HUES48 (cell line): ENCODE results near the gene PRPF8.
"Not testable (repeated sequence)": the region's sequence is repeated elsewhere in the genome, so short reads cannot be mapped to it uniquely, and the experiment has no call there.

ENCODE experiments used
- H3K27ac ChIP-seq: one replicate; pipeline ENCODE4 v1.7.0; 2013; ENCODE audit warnings: low read depth, low read length, inconsistent platforms
- H3K27me3 ChIP-seq: 2 replicates; pipeline ENCODE4 v1.6.1; 2013; ENCODE audit warnings: mild to moderate bottlenecking, low read length; ENCODE audit not compliant: control insufficient read depth, insufficient read depth
- H3K36me3 ChIP-seq: 2 replicates; pipeline ENCODE4 v1.6.1; 2013; ENCODE audit warnings: low read length; ENCODE audit not compliant: control insufficient read depth, insufficient read depth
- H3K4me1 ChIP-seq: 2 replicates; pipeline ENCODE4 v1.6.1; 2013; ENCODE audit warnings: mild to moderate bottlenecking, low read length; ENCODE audit not compliant: control insufficient read depth, insufficient read depth
- H3K4me3 ChIP-seq: 2 replicates; pipeline ENCODE4 v1.5.1; 2013; ENCODE audit warnings: mild to moderate bottlenecking, low read depth, low read length
- H3K9ac ChIP-seq: 2 replicates; pipeline ENCODE4 v1.6.1; 2013; ENCODE audit warnings: mild to moderate bottlenecking, low read depth, low read length, moderate library complexity
- H3K9me3 ChIP-seq: 2 replicates; pipeline ENCODE4 v1.6.1; 2013; ENCODE audit warnings: low read length; ENCODE audit not compliant: control insufficient read depth, insufficient read depth

PRPF8 gene

DNA sequence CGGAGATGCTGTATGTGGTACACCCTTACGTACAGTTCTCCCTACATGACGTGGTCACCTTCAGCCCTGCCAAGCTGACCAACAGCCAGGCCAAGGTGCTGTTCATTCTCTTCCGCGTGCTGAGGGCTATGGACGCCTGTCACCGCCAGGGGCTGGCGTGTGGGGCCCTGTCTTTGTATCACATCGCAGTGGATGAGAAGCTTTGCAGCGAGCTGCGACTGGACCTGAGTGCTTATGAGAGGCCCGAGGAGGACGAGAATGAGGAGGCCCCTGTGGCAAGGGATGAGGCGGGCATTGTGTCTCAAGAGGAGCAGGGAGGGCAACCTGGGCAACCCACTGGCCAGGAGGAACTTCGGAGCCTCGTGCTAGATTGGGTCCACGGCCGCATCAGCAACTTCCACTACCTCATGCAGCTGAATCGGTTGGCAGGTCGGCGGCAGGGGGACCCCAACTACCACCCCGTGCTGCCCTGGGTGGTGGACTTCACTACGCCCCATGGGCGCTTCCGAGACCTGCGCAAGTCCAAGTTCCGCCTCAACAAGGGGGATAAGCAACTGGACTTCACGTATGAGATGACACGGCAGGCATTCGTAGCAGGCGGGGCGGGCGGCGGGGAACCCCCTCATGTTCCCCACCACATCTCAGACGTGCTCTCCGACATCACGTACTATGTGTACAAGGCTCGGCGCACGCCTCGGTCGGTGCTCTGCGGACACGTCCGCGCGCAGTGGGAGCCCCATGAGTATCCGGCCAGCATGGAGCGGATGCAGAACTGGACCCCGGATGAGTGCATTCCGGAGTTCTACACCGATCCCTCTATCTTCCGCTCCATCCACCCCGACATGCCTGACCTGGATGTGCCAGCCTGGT lies 41.2 kb upstream of the PRPF8 start:
- Histone ChIP-seq H3K4me3 (peak overlapping the region; percentile 60; the same call in 1 of the 2 replicates), H3K36me3 (no peaks in the 10 kb centered on the region), H3K4me1 (0 out of 2 replicates have a peak, but pooled peaks cover 3% of the 10 kb centered on the region), H3K27ac (no peak overlapping the region), H3K27me3 (no peaks in the 10 kb centered on the region), H3K9ac (no peak overlapping the region), H3K9me3 (no peaks in the 10 kb centered on the region)

DNA sequence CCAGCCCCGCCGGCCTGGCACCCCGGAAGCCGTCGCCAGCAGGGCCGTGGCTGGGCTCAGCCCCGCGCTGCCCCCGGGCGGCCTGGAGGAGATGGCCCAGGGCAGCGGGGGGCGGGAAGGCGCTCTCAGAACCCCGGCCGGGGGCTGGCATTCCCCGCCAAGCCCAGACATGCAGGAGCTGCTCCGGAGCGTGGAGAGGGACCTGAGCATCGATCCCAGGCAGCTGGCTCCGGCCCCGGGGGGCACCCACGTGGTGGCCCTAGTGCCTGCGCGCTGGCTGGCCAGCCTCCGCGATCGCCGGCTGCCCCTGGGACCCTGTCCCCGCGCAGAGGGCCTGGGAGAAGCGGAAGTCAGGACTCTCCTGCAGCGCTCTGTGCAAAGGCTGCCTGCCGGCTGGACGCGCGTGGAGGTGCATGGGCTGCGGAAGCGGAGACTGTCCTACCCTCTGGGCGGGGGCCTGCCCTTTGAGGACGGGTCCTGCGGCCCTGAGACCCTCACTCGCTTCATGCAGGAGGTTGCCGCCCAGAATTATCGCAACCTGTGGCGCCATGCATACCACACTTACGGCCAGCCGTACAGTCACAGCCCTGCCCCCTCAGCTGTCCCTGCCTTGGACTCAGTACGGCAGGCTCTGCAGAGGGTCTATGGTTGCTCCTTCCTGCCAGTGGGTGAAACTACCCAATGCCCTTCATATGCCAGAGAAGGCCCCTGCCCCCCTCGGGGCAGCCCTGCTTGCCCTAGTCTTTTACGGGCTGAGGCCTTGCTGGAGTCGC lies 40.4 kb upstream of the PRPF8 start:
- H3K27me3 ChIP-seq = no peaks in the 10 kb centered on the region
- no peaks in the 10 kb centered on the region for H3K9me3 ChIP-seq
- no peak overlapping the region for H3K27ac ChIP-seq
- no peaks in the 10 kb centered on the region for H3K36me3 ChIP-seq
- 0 out of 2 replicates have a peak, but pooled peaks cover 3% of the 10 kb centered on the region for H3K4me1 ChIP-seq
- peak overlapping the region; percentile 4; the same call in 1 of the 2 replicates for H3K9ac ChIP-seq
- H3K4me3 ChIP-seq = peak overlapping the region; percentile 60

DNA sequence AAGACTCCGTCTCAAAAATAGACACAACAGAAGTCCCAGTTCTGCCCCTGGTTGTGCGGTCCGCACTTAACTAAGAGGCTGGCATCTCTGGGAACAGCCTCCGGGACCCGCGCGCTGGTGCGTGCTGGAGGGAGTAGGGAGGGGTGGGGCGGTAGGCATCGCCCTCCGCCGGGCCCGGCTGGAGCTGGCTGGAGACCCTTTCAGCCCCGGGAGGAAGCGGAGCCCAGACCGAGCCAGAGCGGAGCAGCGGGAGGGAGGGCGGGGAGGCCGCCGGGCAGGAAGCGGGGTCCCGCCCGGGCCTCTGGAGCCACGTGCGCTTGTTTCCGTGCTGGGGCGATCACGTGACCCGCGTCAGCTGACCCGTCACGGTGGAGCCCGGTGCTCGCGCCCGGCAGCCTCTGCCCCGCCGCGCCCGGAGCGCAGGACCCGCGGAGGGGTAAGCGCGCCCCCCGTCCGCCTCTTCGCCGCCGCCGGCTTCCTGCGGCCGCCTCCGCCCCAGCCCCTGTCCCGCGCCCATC lies 39.7 kb upstream of the PRPF8 start, which contains the start of gene WDR81:
WDR81 (plus strand) TSS at position 354 of the 518 bp plus-strand sequence. CDS start 256 bp downstream, outside the sequence.
- no peak within 1 kb of the TSS for H3K27ac ChIP-seq
- peak within 1 kb of the TSS; percentile 60 for H3K4me3 ChIP-seq
- H3K36me3 ChIP-seq = no peaks in the 10 kb centered on the region
- H3K4me1 ChIP-seq = 0 out of 2 replicates have a peak, but pooled peaks cover 3% of the 10 kb centered on the region
- no peaks in the 10 kb centered on the region for H3K27me3 ChIP-seq
- H3K9me3 ChIP-seq = no peaks in the 10 kb centered on the region
- H3K9ac ChIP-seq = peak within 1 kb of the TSS; percentile 4; the same call in 1 of the 2 replicates

- H3K4me1 ChIP-seq, H3K9ac ChIP-seq, H3K27me3 ChIP-seq: not testable (repeated sequence)
These were observed 37.4 kb upstream of the PRPF8 start for GRCh38 chr17:1722022-1722421.

GRCh38 chr17:1720856-1721386 lies 36.3 kb upstream of the PRPF8 start:
- Histone ChIP-seq H3K36me3 (no peaks in the 10 kb centered on the region), H3K4me3 (no peak overlapping the region)

More at GRCh38 chr17:1722022-1722421, 37.4 kb upstream of the PRPF8 start:
- not testable (repeated sequence) for H3K27ac ChIP-seq, H3K36me3 ChIP-seq, H3K4me3 ChIP-seq, H3K9me3 ChIP-seq

GRCh38 chr17:1718362-1719165 lies 33.9 kb upstream of the PRPF8 start:
- Histone ChIP-seq H3K27ac (no peak overlapping the region), H3K9ac (no peak overlapping the region), H3K4me1 (peaks cover 12% of the 10 kb centered on the region), H3K4me3 (no peak overlapping the region), H3K27me3 (no peaks in the 10 kb centered on the region), H3K9me3 (no peaks in the 10 kb centered on the region), H3K36me3 (no peaks in the 10 kb centered on the region)

More at GRCh38 chr17:1720856-1721386, 36.3 kb upstream of the PRPF8 start:
- Histone ChIP-seq H3K9ac (no peak overlapping the region), H3K9me3 (no peaks in the 10 kb centered on the region), H3K27ac (no peak overlapping the region), H3K27me3 (no peaks in the 10 kb centered on the region), H3K4me1 (peaks cover 8% of the 10 kb centered on the region; the same call in 1 of the 2 replicates)

- peak overlapping the region; percentile 94 for H3K9ac ChIP-seq
- H3K4me1 ChIP-seq = peaks cover 16% of the 10 kb centered on the region
- peak overlapping the region; percentile 99 for H3K27ac ChIP-seq
- peak overlapping the region; percentile 81 for H3K4me3 ChIP-seq
- no peaks in the 10 kb centered on the region for H3K9me3 ChIP-seq
- H3K27me3 ChIP-seq = no peaks in the 10 kb centered on the region
- peaks cover 11% of the 10 kb centered on the region; the same call in 1 of the 2 replicates for H3K36me3 ChIP-seq
These were observed 32.4 kb upstream of the PRPF8 start for GRCh38 chr17:1716912-1717695.

DNA sequence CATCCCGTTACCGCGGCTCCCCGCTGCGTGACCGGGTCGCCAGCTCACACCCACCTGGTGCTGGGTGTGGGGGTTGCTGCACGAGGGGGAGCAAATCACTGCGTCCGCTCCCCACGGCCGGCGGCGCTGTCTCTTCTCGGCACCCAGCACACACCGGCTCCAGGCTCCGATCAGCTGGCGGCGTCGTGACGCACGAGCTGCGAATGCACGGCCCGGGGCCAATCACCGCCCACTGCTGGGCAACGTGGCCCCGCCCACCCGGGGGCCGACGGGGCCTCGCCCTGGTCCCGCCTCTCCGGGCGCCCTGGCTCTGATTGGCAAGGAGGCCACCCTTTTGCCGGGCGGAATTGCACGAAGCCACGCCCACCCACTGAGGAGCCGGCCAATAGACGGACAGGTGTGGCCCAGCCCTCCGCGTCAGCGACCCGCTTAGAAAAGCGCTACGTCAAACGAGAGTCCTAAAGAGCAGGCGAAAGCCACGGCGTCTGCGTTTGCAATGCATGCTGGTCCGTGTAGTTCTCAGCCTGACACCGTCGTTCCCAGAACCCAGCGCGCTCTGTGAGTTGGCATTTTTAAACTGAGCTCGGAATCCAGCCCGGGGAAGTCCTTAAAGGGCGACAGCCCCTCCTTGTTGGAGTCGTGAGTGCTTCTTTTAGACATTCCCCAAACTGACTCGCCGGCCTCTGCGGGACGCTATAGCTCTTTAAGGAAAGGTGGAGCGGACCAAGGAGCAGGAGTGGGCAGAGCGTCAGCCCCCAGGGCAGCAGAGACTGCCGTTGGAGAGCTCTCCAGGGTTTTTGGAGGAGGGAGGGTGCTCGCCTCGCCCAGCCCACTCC lies 31.6 kb upstream of the PRPF8 start:
- Histone ChIP-seq H3K4me3 (peak overlapping the region; percentile 82), H3K4me1 (peaks cover 16% of the 10 kb centered on the region), H3K36me3 (peaks cover 15% of the 10 kb centered on the region; the same call in 1 of the 2 replicates), H3K9ac (peak overlapping the region; percentile 94), H3K27ac (peak overlapping the region; percentile 99), H3K9me3 (no peaks in the 10 kb centered on the region), H3K27me3 (no peaks in the 10 kb centered on the region)

- no peak overlapping the region for H3K9ac ChIP-seq
- no peaks in the 10 kb centered on the region for H3K27me3 ChIP-seq
- H3K36me3 ChIP-seq = peaks cover 15% of the 10 kb centered on the region; the same call in 1 of the 2 replicates
- peak overlapping the region; percentile 82 for H3K4me3 ChIP-seq
- peak overlapping the region; percentile 85 for H3K27ac ChIP-seq
- no peaks in the 10 kb centered on the region for H3K9me3 ChIP-seq
- peaks cover 19% of the 10 kb centered on the region for H3K4me1 ChIP-seq
These were observed 31.1 kb upstream of the PRPF8 start for GRCh38 chr17:1715803-1716075.
